HepG2 (cell line): ENCODE measurements around the gene DELE1. TPM values are rescaled to one million over a fixed set of nuclear protein-coding genes. Genes with fewer than 3 reads are reported as not detected.

Experiments used
- CCAR2 ChIP-seq: fragments of 200-400 bp; formaldehyde crosslinking; optimal IDR thresholded peaks from 2 replicates; pipeline ENCODE3; 2018; ENCODE audit warnings: low read depth, mild to moderate bottlenecking, low read length, moderate library complexity
- KLF13 ChIP-seq: sonication (generic); formaldehyde crosslinking; IDR thresholded peaks from 2 replicates; pipeline ENCODE4 v1.4.0; 2020; ENCODE audit warnings: mild to moderate bottlenecking, missing genetic modification reagents
- PHF8 ChIP-seq: sonication (generic); formaldehyde crosslinking; IDR thresholded peaks from 2 replicates; pipeline ENCODE4 v1.5.0; 2020; ENCODE audit warnings: missing genetic modification reagents
- PPARG ChIP-seq: conservative IDR thresholded peaks from 2 replicates; pipeline ENCODE4 v1.6.1; 2016; ENCODE audit warnings: missing biosample characterization, missing genetic modification reagents
- TOPORS ChIP-seq: sonication (generic); formaldehyde crosslinking; IDR thresholded peaks from 2 replicates; pipeline ENCODE4 v1.8.0; 2023; ENCODE audit warnings: mild to moderate bottlenecking, missing genetic modification reagents
- ZC3H4 ChIP-seq: sonication (generic); formaldehyde crosslinking; IDR thresholded peaks from 2 replicates; pipeline ENCODE4 v1.4.0; 2020; ENCODE audit warnings: missing genetic modification reagents, borderline replicate concordance
- ZFP90 ChIP-seq: sonication (generic); formaldehyde crosslinking; IDR thresholded peaks from 2 replicates; pipeline ENCODE4 v1.8.0; 2022; ENCODE audit warnings: missing genetic modification reagents, mild to moderate bottlenecking, inconsistent platforms, borderline replicate concordance
- ZNF101 ChIP-seq: sonication (generic); formaldehyde crosslinking; IDR thresholded peaks from 2 replicates; pipeline ENCODE4 v1.4.0; 2020; ENCODE audit warnings: mild to moderate bottlenecking, low read depth, missing genetic modification reagents, borderline replicate concordance
- ZNF160 ChIP-seq: sonication (generic); formaldehyde crosslinking; IDR thresholded peaks from 2 replicates; pipeline ENCODE4 v1.8.0; 2022; ENCODE audit warnings: mild to moderate bottlenecking, inconsistent platforms, missing genetic modification reagents
- ZNF234 ChIP-seq: sonication (generic); formaldehyde crosslinking; conservative IDR thresholded peaks from 2 replicates; pipeline ENCODE4 v1.5.1; 2020; ENCODE audit warnings: mild to moderate bottlenecking, missing genetic modification reagents
- ZNF431 ChIP-seq: sonication (generic); formaldehyde crosslinking; IDR thresholded peaks from 2 replicates; pipeline ENCODE4 v1.9.0; 2022; ENCODE audit warnings: missing genetic modification reagents, low read depth, mild to moderate bottlenecking, borderline replicate concordance
- ZNF615 ChIP-seq: sonication (generic); formaldehyde crosslinking; IDR thresholded peaks from 2 replicates; pipeline ENCODE4 v1.5.0; 2020; ENCODE audit warnings: mild to moderate bottlenecking, missing genetic modification reagents, borderline replicate concordance
- polyA plus RNA-seq, 8 experiments: library from polyadenylated mRNA; depleted of rRNA in 3 of 8; stranded (reverse) in 7 of 8; unstranded in 1 of 8; fragments of >200 nt; fragmentation: Illumina TruSeq in 4 of 8; extraction: Trizol in 4 of 8; gene quantifications; 2 replicates each; pipeline versions ENCODE4 v1.2.1 to v1.2.3, GENCODE V29; 2011 to 2016; ENCODE audit warnings: low read depth in 4 of 8, missing spikeins in 1 of 8, mixed read lengths in 1 of 8; ENCODE audit not compliant: insufficient read depth in 1 of 8
- total RNA-seq, 5 experiments: library from RNA; depleted of rRNA; stranded (reverse); fragments of >200 nt; fragmentation: Illumina TruSeq; extraction: Trizol; gene quantifications; 2 replicates each; pipeline ENCODE4 v1.2.3, GENCODE V29; 2016; ENCODE audit warnings: low read depth in 1 of 5
- TF ChIP-seq, protein P1 (sequence below): sonication (generic); formaldehyde crosslinking; IDR thresholded peaks from 2 replicates; pipeline ENCODE4 v1.8.1; 2022; ENCODE audit warnings: low read depth, mild to moderate bottlenecking, missing genetic modification reagents
- TF ChIP-seq, protein P2 (sequence below): IDR thresholded peaks from 2 replicates; pipeline ENCODE4 v1.6.1; 2016; ENCODE audit warnings: missing compliant biosample characterization, missing genetic modification reagents, borderline replicate concordance
- TF ChIP-seq, protein P3 (sequence below): sonication (generic); formaldehyde crosslinking; IDR thresholded peaks from 2 replicates; pipeline ENCODE4 v1.5.1; 2020; ENCODE audit warnings: missing genetic modification reagents, mild to moderate bottlenecking, borderline replicate concordance
- TF ChIP-seq, protein P4 (sequence below): sonication (generic); formaldehyde crosslinking; IDR thresholded peaks from 2 replicates; pipeline ENCODE4 v1.5.1; 2020; ENCODE audit warnings: mild to moderate bottlenecking, missing genetic modification reagents, borderline replicate concordance

DELE1 gene
- total and polyA plus RNA-seq, 2 of the 13 experiments (the other 11 are each of a cell fraction or from before 2014, with no cell fraction given) = 57.5 to 90.3 TPM

DNA sequence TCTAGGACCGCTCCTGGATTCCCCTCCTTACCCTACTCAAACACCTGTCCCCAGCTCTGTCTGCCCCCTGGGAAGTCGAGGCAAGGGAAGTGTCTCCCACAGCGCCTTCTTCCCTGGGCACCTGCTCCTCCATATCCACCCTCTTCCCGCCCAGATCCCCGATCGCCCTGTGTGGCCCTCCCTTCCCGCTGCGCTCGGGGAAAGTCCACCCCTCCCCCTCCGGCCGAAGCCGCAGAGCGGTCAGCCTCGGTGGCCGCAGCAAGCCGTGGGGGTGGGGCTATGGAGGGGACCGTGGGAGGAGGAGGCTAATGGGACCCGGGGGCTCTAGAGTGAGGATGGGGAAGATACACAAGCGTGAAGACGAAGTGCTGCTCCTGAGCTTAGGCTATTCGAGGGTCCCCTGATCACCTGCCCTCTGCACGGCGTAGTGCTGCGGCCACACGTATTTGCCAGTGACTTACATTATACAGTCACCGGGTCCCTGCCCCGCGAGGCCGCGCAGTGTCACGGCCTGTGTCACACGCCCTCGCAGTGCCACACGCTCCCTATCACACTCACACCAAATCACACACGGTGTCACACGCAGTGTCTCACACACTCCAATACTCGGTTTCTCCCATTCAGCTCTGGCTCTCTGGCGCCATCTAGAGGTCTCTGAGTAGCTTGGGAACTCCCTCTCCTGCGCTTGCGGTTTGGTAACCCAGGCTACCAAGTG lies 44.8 kb upstream of the DELE1 start (continued):
- TF ChIP-seq, protein P1, sequence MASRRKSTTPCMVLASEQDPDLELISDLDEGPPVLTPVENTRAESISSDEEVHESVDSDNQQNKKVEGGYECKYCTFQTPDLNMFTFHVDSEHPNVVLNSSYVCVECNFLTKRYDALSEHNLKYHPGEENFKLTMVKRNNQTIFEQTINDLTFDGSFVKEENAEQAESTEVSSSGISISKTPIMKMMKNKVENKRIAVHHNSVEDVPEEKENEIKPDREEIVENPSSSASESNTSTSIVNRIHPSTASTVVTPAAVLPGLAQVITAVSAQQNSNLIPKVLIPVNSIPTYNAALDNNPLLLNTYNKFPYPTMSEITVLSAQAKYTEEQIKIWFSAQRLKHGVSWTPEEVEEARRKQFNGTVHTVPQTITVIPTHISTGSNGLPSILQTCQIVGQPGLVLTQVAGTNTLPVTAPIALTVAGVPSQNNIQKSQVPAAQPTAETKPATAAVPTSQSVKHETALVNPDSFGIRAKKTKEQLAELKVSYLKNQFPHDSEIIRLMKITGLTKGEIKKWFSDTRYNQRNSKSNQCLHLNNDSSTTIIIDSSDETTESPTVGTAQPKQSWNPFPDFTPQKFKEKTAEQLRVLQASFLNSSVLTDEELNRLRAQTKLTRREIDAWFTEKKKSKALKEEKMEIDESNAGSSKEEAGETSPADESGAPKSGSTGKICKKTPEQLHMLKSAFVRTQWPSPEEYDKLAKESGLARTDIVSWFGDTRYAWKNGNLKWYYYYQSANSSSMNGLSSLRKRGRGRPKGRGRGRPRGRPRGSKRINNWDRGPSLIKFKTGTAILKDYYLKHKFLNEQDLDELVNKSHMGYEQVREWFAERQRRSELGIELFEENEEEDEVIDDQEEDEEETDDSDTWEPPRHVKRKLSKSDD = no peak
- TF ChIP-seq ZNF431 (no peak), PHF8 (no peak), KLF13 (CRISPR knock-in tag) (no peak), ZC3H4 (CRISPR knock-in tag) (no peak), ZFP90 (CRISPR knock-in tag) (no peak), ZNF615 (CRISPR knock-in tag) (no peak), TOPORS (CRISPR knock-in tag) (no peak), ZNF234 (CRISPR knock-in tag) (no peak), CCAR2 (no peak), ZNF101 (CRISPR knock-in tag) (no peak), PPARG (CRISPR knock-in tag) (no peak), ZNF160 (CRISPR knock-in tag) (no peak)
- TF ChIP-seq, protein P2, sequence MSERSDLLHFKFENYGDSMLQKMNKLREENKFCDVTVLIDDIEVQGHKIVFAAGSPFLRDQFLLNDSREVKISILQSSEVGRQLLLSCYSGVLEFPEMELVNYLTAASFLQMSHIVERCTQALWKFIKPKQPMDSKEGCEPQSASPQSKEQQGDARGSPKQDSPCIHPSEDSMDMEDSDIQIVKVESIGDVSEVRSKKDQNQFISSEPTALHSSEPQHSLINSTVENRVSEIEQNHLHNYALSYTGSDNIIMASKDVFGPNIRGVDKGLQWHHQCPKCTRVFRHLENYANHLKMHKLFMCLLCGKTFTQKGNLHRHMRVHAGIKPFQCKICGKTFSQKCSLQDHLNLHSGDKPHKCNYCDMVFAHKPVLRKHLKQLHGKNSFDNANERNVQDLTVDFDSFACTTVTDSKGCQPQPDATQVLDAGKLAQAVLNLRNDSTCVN = no peak
- TF ChIP-seq, protein P3, sequence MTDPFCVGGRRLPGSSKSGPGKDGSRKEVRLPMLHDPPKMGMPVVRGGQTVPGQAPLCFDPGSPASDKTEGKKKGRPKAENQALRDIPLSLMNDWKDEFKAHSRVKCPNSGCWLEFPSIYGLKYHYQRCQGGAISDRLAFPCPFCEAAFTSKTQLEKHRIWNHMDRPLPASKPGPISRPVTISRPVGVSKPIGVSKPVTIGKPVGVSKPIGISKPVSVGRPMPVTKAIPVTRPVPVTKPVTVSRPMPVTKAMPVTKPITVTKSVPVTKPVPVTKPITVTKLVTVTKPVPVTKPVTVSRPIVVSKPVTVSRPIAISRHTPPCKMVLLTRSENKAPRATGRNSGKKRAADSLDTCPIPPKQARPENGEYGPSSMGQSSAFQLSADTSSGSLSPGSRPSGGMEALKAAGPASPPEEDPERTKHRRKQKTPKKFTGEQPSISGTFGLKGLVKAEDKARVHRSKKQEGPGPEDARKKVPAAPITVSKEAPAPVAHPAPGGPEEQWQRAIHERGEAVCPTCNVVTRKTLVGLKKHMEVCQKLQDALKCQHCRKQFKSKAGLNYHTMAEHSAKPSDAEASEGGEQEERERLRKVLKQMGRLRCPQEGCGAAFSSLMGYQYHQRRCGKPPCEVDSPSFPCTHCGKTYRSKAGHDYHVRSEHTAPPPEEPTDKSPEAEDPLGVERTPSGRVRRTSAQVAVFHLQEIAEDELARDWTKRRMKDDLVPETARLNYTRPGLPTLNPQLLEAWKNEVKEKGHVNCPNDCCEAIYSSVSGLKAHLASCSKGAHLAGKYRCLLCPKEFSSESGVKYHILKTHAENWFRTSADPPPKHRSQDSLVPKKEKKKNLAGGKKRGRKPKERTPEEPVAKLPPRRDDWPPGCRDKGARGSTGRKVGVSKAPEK = no peak
- TF ChIP-seq, protein P4, sequence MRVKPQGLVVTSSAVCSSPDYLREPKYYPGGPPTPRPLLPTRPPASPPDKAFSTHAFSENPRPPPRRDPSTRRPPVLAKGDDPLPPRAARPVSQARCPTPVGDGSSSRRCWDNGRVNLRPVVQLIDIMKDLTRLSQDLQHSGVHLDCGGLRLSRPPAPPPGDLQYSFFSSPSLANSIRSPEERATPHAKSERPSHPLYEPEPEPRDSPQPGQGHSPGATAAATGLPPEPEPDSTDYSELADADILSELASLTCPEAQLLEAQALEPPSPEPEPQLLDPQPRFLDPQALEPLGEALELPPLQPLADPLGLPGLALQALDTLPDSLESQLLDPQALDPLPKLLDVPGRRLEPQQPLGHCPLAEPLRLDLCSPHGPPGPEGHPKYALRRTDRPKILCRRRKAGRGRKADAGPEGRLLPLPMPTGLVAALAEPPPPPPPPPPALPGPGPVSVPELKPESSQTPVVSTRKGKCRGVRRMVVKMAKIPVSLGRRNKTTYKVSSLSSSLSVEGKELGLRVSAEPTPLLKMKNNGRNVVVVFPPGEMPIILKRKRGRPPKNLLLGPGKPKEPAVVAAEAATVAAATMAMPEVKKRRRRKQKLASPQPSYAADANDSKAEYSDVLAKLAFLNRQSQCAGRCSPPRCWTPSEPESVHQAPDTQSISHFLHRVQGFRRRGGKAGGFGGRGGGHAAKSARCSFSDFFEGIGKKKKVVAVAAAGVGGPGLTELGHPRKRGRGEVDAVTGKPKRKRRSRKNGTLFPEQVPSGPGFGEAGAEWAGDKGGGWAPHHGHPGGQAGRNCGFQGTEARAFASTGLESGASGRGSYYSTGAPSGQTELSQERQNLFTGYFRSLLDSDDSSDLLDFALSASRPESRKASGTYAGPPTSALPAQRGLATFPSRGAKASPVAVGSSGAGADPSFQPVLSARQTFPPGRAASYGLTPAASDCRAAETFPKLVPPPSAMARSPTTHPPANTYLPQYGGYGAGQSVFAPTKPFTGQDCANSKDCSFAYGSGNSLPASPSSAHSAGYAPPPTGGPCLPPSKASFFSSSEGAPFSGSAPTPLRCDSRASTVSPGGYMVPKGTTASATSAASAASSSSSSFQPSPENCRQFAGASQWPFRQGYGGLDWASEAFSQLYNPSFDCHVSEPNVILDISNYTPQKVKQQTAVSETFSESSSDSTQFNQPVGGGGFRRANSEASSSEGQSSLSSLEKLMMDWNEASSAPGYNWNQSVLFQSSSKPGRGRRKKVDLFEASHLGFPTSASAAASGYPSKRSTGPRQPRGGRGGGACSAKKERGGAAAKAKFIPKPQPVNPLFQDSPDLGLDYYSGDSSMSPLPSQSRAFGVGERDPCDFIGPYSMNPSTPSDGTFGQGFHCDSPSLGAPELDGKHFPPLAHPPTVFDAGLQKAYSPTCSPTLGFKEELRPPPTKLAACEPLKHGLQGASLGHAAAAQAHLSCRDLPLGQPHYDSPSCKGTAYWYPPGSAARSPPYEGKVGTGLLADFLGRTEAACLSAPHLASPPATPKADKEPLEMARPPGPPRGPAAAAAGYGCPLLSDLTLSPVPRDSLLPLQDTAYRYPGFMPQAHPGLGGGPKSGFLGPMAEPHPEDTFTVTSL (CRISPR knock-in tag) = no peak
